ENCODE data around the gene MAP3K7.

Gene MAP3K7

GRCh38 chr6:90541221-90541620 lies 45.7 kb downstream of the MAP3K7 start:
- TF ChIP-seq CTCF (IDR thresholded peaks at IDR 0.05; ENCODE audit: insufficient read depth, low read depth, low read length, missing control alignments) = no peak
- DNase-seq (ENCODE audit: low read depth) = no peak
- H3K4me3 ChIP-seq (ENCODE audit: low read depth, low read length) = no peak overlapping the region

GRCh38 chr6:90538278-90539046 lies 48.4 kb downstream of the MAP3K7 start:
- no peak for TF ChIP-seq CTCF (IDR thresholded peaks at IDR 0.05; ENCODE audit: insufficient read depth, low read depth, low read length, missing control alignments)
- no peak overlapping the region for H3K4me3 ChIP-seq (ENCODE audit: low read depth, low read length)
- DNase-seq (ENCODE audit: low read depth) = no peak

- DNase-seq (ENCODE audit: low read depth) = peak; percentile 5
- no peak for TF ChIP-seq CTCF (IDR thresholded peaks at IDR 0.05; ENCODE audit: insufficient read depth, low read depth, low read length, missing control alignments)
Measured at GRCh38 chr6:90537723-90538258, 49.1 kb downstream of the MAP3K7 start.

GRCh38 chr6:90537027-90537426 lies 49.8 kb downstream of the MAP3K7 start:
- DNase-seq (ENCODE audit: low read depth) = no peak
- TF ChIP-seq CTCF (IDR thresholded peaks at IDR 0.05; ENCODE audit: insufficient read depth, low read depth, low read length, missing control alignments) = no peak
- H3K4me3 ChIP-seq (ENCODE audit: low read depth, low read length) = no peak overlapping the region

More at GRCh38 chr6:90537723-90538258, 49.1 kb downstream of the MAP3K7 start:
- H3K4me3 ChIP-seq (ENCODE audit: low read depth, low read length) = no peak overlapping the region

- no peak for DNase-seq (ENCODE audit: low read depth)
- no peak for TF ChIP-seq CTCF (IDR thresholded peaks at IDR 0.05; ENCODE audit: insufficient read depth, low read depth, low read length, missing control alignments)
Measured at GRCh38 chr6:90536520-90536919, 50.4 kb downstream of the MAP3K7 start.

GRCh38 chr6:90534337-90535025 lies 52.4 kb downstream of the MAP3K7 start:
- no peak overlapping the region for H3K4me3 ChIP-seq (ENCODE audit: low read depth, low read length)
- TF ChIP-seq CTCF (IDR thresholded peaks at IDR 0.05; ENCODE audit: insufficient read depth, low read depth, low read length, missing control alignments) = no peak
- no peak for DNase-seq (ENCODE audit: low read depth)

More at GRCh38 chr6:90536520-90536919, 50.4 kb downstream of the MAP3K7 start:
- H3K4me3 ChIP-seq (ENCODE audit: low read depth, low read length) = no peak overlapping the region

Measured in GM12865 (cell line).